NCI-H69 (cell line): ENCODE results near the gene FOXB1.

Experiments used
- DNase-seq: peaks from one replicate; lab custom pipeline; 2025; lab: John Stamatoyannopoulos, UW

The FOXB1 gene

GRCh38 chr15:59998950-59999611, 5.0 kb upstream of the FOXB1 start:
- DNase-seq, result peak; percentile 83

GRCh38 chr15:59999612-60000112, 4.4 kb upstream of the FOXB1 start:
- DNase-seq, result peak; percentile 85

GRCh38 chr15:60000113-60000823, 3.8 kb upstream of the FOXB1 start:
- peak; percentile 90 for DNase-seq

GRCh38 chr15:60000824-60001609, 3.1 kb upstream of the FOXB1 start:
- peak; percentile 46 for DNase-seq

- DNase-seq, result peak; percentile 53
Observed at GRCh38 chr15:60001610-60002527, 2.2 kb upstream of the FOXB1 start.

GRCh38 chr15:60002528-60003218, 1.4 kb upstream of the FOXB1 start:
- DNase-seq, result peak; percentile 41

- peak; percentile 42 for DNase-seq
Observed at GRCh38 chr15:60003243-60004008, 685 bp upstream of the FOXB1 start.

GRCh38 chr15:60004846-60005351, 788 bp downstream of the FOXB1 start:
- peak; percentile 84 for DNase-seq

- DNase-seq, result peak; percentile 67
Observed at GRCh38 chr15:60005352-60006202, 1.5 kb downstream of the FOXB1 start.

- peak; percentile 81 for DNase-seq
Observed at GRCh38 chr15:60006203-60006862, 2.2 kb downstream of the FOXB1 start.

DNA sequence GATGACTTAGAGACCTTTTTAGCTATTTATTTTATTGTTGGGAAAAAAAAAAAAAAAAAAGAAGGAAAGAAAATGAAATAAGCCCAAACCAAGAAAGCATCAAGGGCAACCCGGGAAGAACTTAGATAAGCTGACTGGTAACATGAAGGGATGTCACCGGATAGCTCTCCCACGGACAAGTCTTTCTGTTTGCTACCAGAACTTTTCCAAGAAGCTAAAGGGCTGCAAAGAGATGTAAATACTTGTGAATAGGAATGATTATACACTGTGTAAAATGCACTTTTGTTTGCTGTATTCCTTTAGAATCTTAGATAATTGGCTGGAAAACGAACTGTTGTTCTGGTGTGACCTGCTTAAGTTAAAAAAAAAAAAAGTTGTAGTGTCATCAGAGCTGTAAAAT, 2.8 kb downstream of the FOXB1 start:
- peak; percentile 47 for DNase-seq

GRCh38 chr15:60009124-60009960, 5.2 kb downstream of the FOXB1 start:
- DNase-seq, result peak; percentile 71

GRCh38 chr15:60009980-60010732, 6.0 kb downstream of the FOXB1 start:
- peak; percentile 47 for DNase-seq

DNA sequence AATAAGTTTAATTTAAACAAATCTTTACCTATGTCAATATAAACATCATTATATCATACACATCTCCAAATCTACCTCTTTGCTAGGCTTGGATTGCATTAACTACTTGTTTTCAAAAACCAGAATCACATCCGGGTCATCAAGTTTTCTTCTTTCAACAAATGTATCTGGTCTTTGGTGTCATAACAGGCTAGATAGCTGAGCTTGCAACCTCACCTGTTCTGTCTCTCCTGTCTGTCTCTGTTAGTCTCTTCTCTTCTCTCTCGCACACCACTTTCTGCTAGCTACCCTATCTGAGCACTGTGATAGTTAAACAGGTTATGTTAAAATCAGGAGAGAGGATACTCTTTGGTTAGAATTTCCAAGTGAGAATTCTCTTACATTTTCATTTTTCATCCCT, 6.7 kb downstream of the FOXB1 start:
- DNase-seq, result no peak

GRCh38 chr15:60012695-60013094, 8.6 kb downstream of the FOXB1 start:
- no peak for DNase-seq
